IPS-11a (cell line): Measurements from ENCODE around the gene RIGI.

Experiments used
- H3K4me3 ChIP-seq: one replicate; pipeline ENCODE4 v1.5.1; 2013; ENCODE audit warnings: low read depth, low read length, control low read depth

Gene RIGI

DNA sequence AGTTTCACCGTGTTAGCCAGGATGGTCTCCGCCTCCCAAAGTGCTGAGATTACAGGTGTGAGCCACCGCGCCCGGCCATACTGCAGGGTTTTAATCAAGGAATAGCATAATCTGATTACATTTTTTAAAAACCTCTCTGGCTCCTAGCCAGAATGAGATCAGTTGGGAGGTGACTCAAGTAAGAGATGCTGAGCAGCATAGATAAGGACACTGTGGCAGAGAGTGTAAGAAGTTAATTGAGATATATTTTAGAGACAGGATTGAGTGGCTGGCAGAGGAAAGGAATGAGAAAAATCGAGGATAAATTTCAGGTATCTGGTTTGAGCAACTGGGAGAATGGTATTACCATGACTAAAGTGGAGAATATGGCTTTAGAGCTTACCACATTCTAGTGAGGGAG, 7.3 kb upstream of the RIGI start:
- no peak overlapping the region for H3K4me3 ChIP-seq

DNA sequence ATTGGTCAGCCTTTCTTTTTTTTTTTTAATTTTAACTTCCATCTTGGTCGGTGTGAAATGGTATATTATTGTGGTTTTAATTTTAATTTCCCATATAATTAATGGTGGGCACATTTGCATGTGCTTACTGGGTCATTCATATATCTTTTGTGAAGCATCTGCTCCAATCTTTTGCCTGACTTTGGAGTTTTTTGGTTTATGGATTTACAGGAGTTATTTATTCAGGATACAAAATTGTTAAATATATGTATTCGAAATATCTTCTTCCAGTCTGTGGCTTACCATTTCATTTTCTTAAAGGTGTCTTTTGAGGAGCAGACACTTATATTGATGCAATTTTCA, 682 bp upstream of the RIGI start:
- H3K4me3 ChIP-seq, result peak overlapping the region; percentile 71

DNA sequence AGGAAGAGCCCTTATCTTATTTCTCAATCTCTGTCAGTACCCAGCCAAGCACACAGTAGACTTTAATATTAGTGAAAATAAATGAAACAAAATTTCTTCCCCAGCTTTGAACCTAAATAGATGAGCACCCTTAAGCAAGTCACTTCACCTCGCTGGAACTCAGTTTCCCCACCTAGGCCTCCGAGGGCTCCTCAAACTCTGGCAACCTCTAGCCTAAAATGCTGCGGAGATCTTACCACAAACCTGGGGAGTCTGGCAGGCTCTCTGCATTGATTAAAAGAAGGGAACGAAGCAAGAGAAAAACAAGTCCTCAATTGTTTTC, 326 bp downstream of the RIGI start:
- H3K4me3 ChIP-seq, result peak overlapping the region; percentile 71

DNA sequence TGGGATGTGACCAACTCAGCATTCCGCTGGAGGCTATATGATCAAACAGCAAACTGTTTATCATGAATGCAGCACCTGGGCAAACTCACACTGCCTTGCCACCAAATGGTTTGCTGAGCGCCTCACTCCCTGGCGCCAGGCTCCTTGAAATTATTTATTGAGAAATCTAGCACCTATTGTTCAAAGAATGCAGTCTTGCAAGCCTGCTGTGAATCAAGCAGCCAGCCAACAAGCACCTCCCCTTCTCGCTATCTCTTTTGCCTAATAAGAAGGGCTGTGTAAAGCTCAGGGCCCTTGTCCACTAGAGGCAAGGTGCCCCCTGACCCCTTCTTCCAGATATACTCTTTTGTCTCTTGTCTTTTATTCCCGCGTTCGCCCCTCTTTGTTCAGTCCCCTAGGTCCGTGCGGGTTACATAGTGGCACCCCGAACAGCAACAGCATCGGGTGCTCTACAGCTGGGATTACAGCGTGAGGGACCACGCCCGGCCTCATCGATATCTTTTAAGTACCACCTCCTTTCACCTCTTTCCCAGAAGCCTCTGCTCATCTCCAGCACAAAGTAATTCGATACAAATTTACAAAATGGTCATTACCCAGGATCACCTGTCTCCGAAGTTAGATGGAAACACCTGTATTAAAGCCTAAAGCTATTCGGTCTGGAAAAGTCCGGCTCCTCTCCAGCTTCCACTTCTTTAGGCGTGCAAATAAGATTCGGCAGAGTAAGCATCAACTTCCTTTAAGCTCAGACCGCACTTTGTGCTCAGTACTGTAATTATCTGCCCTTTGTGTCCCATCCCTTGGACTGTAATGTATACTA, 896 bp downstream of the RIGI start:
- H3K4me3 ChIP-seq, result peak overlapping the region; percentile 71

DNA sequence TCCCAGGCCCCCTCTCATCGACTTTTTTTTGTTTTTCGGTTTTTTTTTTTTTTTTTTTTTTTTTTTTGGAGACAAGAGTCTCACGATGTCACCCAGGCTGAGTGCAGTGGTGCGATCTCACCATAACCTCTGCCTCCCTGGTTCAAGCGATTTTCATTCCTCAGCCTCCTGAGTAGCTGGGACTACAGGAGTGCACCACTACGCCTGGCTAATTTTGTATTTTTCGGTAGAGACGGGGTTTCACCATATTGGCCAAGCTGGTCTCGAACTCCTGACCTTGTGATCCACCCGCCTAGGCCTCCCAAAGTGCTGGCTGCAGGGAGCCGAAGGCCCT, 1.5 kb downstream of the RIGI start:
- H3K4me3 ChIP-seq, result peak overlapping the region; percentile 71

DNA sequence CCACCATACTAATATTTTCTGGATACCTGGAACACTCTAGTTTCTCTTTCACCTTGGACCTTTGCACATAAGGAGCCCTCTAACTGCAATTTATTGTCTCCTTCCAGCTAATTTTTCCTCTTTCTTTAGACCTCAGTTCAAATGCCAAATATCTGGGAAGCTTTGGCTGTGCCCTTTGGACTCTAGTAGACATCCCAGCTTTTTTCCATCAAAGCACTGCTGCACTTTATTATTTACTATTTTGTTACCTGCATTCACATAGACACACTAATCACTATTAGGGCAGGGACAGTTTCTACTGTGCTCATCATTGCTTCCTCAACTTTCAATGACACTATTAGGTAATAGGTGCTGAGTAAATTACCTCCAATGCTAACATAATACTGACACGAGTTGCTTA, 2.1 kb downstream of the RIGI start:
- H3K4me3 ChIP-seq, result no peak overlapping the region

DNA sequence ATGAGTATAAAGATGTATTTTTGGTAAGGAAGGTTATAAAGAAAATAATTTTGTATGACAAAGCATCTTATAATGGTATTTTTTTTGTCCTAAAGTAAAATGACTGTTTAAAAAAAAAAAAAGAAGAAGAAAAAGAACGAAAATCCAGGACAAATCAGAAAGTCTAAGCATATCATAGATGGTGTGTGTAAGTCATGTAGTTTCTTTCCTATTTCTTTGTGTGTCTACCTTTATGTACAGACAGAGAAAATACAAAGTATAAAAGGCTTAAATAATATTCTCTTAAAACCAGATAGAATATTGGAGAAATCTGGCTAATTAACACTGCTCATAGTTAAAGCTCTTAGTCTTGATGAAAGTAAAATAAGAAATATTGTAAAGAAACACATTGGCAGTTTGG, 7.7 kb downstream of the RIGI start:
- no peak overlapping the region for H3K4me3 ChIP-seq

DNA sequence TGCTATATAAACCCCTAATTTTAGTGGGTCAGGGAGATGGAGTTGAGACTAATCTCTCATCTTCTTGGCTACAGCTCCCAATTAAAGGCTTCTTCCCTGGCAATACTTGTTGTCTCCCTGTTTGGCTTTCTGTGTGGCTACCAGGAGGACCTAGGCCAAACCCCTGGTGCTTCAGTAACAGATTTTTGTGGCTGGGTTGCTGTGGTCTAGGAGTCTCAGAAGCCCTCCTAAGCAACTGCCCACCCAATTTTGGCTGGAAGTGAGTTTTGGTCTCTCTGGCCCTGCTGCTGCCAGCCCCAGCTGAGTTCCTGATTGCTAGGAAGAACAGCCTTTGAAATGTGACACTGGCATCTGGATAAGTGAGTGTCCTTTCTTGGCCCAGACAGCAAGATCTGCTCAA, 9.8 kb downstream of the RIGI start:
- H3K4me3 ChIP-seq, result no peak overlapping the region

DNA sequence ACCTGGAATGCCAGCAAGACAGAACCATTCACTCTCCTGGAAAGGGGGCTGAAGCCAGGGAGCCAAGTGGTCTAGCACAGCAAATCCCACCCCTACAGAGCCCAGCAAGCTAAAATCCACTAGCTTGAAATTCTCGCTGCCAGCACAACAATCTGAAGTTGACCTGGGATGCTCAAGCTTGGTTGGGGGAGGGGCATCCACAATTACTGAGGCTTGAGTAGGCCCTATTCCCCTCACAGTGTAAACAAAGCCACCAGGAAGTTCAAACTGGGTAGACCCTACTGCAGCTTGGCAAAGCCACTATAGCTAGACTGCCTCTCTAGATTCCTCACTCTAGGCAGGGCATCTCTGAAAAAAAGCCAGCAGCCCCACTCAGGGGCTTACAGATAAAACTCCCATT, 17.3 kb downstream of the RIGI start:
- no peak overlapping the region for H3K4me3 ChIP-seq

DNA sequence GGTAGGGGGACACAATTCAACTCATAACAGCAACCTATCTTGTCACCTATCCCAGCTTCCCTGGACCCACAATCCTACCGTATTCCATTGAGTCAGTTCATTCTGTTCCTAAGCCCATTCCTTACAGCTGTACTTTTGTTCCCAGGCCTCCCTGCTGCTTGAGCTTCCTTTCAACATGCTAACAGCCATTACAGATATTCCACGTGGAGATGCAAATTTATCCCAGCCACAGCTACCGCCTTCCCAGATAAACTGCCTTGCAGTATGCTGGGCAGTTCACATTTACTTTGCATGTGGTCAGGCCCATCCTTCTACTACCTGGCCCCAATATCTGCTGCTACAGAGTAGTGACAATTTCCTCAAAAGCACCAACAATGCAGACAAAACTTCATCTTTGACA, 23.0 kb downstream of the RIGI start:
- no peak overlapping the region for H3K4me3 ChIP-seq

DNA sequence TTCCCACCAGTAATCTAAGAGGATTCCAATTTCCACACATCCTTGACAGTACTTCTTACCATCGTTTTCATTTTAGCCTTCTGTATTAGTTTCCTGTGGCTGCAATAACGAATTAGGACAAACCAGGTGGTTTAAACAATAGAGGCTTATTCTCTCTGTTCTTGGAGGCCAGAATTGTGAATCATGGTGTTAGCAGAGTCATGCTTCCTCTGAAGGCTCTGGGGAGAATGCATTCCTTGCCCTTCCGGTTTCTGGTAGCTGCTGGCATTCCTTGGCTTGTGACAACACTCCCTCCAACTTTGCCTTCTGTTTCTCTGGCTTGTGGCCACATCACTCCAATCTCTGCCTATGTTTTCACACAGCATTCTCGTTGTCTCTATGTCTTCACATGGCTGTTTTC, 23.5 kb downstream of the RIGI start:
- no peak overlapping the region for H3K4me3 ChIP-seq

DNA sequence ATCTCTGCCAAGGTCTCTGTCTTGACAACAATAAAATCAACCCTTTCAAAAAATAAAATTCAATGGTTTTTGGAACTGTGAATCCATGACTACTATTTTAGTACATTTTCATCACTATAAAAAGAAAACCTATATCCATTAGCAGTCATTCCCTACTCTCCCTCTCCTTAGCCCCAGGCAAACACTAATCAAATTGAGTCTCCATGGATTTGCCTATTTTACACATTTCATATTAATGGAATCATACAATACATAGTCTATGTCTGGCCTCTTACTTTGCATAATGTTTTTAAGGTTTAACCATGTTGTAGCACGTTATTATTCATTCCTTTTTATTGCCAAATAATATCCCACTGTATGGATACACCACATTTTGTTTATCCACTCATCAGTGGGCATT, 24.1 kb downstream of the RIGI start:
- H3K4me3 ChIP-seq, result no peak overlapping the region

DNA sequence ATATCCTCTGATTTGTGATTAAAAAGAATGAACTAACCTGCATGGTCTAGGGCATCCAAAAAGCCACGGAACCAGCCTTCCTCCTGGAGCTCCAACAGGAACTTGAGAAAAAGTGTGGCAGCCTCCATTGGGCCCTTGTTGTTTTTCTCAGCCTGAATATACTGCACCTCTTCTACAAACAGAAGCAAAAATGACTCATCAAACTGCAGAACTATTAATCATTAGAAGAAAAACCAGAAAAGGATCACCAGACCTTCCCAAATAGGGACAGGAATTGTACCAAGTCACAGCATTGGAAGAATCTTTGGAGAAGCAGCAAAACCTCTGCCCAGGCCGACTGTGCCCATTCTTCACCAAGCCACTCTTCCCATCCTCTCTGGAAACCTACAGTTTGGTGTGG, 25.2 kb downstream of the RIGI start:
- H3K4me3 ChIP-seq, result no peak overlapping the region

DNA sequence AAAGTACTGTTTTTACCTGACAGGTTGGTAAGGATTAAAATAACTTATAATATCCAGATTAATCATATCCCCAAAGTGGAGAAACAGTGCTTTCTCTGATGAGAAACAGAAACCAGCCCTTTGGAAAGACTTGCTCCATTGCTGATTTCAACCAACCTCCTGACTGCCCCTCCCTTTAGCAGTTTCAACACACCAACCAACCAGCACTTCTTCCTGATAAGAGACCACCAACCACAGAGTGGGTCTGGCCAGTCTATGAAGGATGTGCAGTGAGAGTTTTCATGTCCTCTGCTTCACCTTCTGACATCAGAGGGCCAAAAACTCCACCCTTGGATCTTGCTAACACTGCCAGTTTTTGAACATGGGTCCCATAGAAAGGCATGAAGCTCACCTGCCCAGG, 28.1 kb downstream of the RIGI start:
- H3K4me3 ChIP-seq, result no peak overlapping the region

DNA sequence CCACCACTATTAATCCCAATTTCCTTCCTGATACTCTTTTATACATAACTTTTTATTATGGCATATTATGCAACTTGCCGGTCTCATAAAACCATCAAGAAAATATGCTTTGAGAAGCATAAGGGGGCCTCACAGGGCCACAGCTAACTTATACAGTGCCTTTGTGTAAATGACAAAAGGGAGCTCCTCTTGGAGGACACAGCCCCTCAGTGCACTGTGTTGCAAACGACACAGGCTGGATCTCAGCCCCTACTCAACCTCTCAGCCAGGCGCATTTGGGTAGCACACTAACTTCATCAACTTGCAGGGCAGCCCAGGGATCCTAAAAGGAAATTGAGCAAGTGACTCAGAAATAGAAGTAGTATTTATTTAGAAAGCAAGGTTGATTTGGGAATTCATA, 35.4 kb downstream of the RIGI start:
- H3K4me3 ChIP-seq, result no peak overlapping the region

DNA sequence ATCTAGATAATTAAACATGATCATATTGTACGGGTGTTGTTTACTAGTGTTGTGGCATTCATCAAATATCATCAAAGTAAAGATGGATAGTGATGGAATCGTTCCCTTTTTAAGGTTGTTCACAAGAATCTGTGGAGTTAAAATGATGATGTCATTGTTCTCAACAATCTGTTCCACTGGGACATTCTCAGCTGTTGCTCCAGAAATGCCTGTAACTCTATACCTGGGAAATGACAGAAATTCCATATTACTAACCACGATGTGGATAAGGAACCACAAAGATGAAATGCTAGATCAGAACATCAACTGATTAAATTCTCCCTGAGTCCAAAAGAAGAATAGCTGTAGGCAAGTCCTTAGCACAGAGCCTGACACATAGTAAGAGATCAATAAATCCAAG, 38.0 kb downstream of the RIGI start:
- no peak overlapping the region for H3K4me3 ChIP-seq

DNA sequence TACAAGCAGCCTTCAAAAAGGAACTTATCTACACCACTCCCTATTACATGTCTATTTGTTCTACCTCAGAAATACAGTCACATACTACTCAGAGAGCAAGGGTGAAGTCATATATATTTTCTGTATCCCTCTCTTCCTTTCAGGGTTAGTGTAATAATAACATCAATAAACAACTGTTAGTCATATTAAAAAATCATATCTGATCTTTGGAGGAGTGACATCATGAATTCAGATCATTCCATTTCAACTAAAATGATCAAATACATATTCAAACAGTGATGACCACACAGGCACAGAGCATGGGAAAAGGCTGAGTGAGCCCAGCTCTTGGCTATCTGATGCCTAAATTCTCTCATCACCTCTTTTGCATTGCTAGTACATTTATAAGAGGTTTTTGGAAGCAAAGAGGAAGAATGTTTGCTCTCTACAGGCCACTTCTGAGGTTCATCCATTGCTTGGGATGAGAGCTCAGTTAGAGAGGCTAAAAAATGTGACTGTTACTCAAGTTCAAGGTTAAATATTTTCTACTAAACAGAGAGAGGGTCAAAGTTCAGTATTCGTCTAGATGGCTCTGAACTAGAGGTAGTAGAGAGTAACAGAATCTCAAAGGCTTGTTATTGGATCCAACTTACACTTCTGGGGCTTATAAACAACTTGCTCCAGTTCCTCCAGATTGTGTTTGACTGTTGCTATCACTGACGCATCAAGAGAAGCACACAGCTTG, 39.0 kb downstream of the RIGI start:
- no peak overlapping the region for H3K4me3 ChIP-seq

DNA sequence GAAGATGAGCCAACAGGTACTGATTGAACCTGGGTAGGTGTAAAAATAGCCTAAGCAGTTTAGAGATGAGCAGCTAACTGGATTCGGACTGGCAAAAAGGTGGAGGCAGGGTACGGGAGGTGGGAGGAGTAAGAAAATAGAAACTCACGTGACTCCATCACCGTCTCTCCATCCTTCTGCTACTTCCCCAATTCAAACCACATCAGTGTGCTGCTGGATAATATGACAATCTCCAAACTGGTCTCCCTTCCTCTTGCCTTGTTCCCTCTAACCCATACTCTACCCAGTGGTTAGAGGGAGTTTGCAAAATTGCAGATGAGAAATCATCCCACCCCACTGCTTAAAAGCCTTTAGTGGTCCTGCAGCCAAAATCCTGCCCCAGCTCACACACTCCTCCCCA, 42.7 kb downstream of the RIGI start:
- H3K4me3 ChIP-seq, result no peak overlapping the region
